Kidney (tissue), 14 donors: ENCODE measurements around the gene CYP2D6. TPM values are rescaled to one million over a fixed set of nuclear protein-coding genes. Genes with fewer than 3 reads are reported as not detected.

Experiments used
- DNase-seq, 5 donors: peaks; one replicate each; pipeline ENCODE4 v3.0.0-alpha.2; 2013 to 2020
- FAIRE-seq: peaks from 2 replicates; lab custom pipeline; 2012; peaks lifted over from hg19 to GRCh38; lab: Jason Lieb, UNC
- H3K27ac ChIP-seq, 2 donors: one replicate each; pipeline ENCODE4 v1.7.0; 2013; ENCODE audit warnings: low read depth in 2 of 2, low read length in 2 of 2, inconsistent platforms in 1 of 2
- H3K27me3 ChIP-seq: one replicate; pipeline ENCODE4 v1.7.1; 2013; ENCODE audit warnings: low read length, inconsistent platforms; ENCODE audit not compliant: control insufficient read depth, insufficient read depth
- H3K36me3 ChIP-seq, 3 donors: one replicate each; pipeline versions ENCODE4 v1.7.0 to v1.7.1; 2013; ENCODE audit warnings: low read length in 3 of 3, control low read depth in 1 of 3, inconsistent platforms in 1 of 3; ENCODE audit not compliant: insufficient read depth in 3 of 3, control insufficient read depth in 2 of 3
- H3K4me1 ChIP-seq, 3 donors: one replicate each; pipeline versions ENCODE4 v1.7.0 to v1.7.1; 2013; ENCODE audit warnings: low read length in 3 of 3, inconsistent platforms in 1 of 3, low read depth in 1 of 3; ENCODE audit not compliant: control insufficient read depth in 2 of 3, insufficient read depth in 2 of 3
- H3K4me3 ChIP-seq, 3 donors: one replicate each; pipeline versions ENCODE4 v1.7.0 to v1.8.1; 2013; ENCODE audit warnings: low read length in 3 of 3, control low read depth in 1 of 3, inconsistent platforms in 1 of 3
- H3K9ac ChIP-seq, 3 donors: one replicate each; pipeline versions ENCODE4 v1.7.0 to v1.7.1; 2013; ENCODE audit warnings: low read length in 3 of 3, control low read depth in 1 of 3, inconsistent platforms in 1 of 3
- H3K9me3 ChIP-seq, 3 donors: one replicate each; pipeline versions ENCODE4 v1.7.0 to v1.7.1; 2013; ENCODE audit warnings: low read length in 3 of 3, control low read depth in 1 of 3, inconsistent platforms in 1 of 3; ENCODE audit not compliant: control insufficient read depth in 2 of 3, insufficient read depth in 1 of 3
- intact Hi-C: fragments of 100-400 bp; cut with DNase I; formaldehyde crosslinking; loops from one replicate; pipeline ENCODE4 v1.11.1; 2022
- polyA plus RNA-seq: library from polyadenylated mRNA; stranded (reverse); fragments of 350-450 nt; fragmentation: Illumina TruSeq; extraction: RNeasy Lipid Tissue Mini Kit (QIAGEN cat#74804); gene quantifications from one replicate; pipeline ENCODE4 v1.2.3, GENCODE V29; 2014; ENCODE audit warnings: low read depth, low replicate concordance; ENCODE audit not compliant: insufficient read depth
- total RNA-seq: library from RNA; stranded (reverse); fragmentation: NEBNext Ultra II Directional; extraction: Animal tissue kit (Norgen Biotek cat#: 25700); gene quantifications from one replicate; pipeline ENCODE4 v1.2.1, GENCODE V29; 2021
- TF ChIP-seq, protein P1 (sequence below): IDR thresholded peaks from 3 replicates; pipeline ENCODE4 v1.5.1; 2012; ENCODE audit warnings: mild to moderate bottlenecking, moderate library complexity, borderline replicate concordance; ENCODE audit not compliant: insufficient read depth; ENCODE audit errors: extremely low read depth
- donor health status: control.
- donor health status: control.
- donor health status: control.
- donor health status: control.
- donor health status: control.
- donor health status: DM: yes; HTN: yes; CAD: no.
- donor health status: Normal renal cell carcinoma (clear cell type).

Gene CYP2D6
- total and polyA plus RNA-seq, 2 donors from 2014 or later: 0.39 to 3.2 TPM

DNA sequence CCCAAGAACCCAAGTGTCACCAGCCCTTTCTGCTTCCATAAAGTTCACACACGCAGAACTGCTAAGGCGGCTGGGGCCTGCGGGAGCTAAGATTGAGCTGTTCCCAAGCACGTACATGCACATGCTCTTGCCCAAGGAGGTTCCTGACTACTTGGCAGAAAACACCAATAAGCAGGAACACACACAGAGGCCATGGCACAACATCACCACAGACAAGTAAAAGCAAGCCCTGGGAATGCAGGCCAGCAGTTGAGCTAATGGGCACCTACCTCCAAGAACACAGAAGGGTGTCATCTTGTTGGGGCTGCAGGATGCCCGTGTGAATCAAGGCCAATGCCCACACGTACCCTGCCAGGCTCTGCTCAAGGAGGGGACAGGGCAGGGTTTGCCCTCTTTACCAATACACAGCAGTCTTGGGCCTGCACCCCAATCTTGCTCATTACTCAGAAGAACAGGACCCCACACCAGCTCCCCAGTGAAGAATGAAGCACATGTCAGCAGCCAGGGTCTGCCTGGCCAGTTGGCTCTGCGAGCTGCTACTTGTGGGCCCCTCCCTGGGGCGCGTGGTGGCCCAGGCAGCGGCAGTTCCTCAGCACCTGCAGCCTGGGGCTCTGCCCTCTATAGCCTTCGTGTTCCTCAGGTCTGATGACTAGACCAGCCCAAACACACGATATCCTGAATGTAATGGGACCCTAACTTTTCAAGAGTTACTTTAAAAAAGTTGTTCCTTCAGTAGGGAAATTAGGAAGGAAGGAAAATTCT lies 32.3 kb upstream of the CYP2D6 start:
- no peak overlapping the region for H3K4me3 ChIP-seq
- no peak overlapping the region for H3K27ac ChIP-seq
- H3K4me1 ChIP-seq: no peaks in the 10 kb centered on the region
- TF ChIP-seq, protein P1, sequence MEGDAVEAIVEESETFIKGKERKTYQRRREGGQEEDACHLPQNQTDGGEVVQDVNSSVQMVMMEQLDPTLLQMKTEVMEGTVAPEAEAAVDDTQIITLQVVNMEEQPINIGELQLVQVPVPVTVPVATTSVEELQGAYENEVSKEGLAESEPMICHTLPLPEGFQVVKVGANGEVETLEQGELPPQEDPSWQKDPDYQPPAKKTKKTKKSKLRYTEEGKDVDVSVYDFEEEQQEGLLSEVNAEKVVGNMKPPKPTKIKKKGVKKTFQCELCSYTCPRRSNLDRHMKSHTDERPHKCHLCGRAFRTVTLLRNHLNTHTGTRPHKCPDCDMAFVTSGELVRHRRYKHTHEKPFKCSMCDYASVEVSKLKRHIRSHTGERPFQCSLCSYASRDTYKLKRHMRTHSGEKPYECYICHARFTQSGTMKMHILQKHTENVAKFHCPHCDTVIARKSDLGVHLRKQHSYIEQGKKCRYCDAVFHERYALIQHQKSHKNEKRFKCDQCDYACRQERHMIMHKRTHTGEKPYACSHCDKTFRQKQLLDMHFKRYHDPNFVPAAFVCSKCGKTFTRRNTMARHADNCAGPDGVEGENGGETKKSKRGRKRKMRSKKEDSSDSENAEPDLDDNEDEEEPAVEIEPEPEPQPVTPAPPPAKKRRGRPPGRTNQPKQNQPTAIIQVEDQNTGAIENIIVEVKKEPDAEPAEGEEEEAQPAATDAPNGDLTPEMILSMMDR: no peak
- no peaks in the 10 kb centered on the region for H3K9me3 ChIP-seq
- intact Hi-C loops: loop anchor here (10.0 kb wide), 1 partner anchor 272 kb away; the partner anchor contains the start of gene NFAM1
- H3K36me3 ChIP-seq: peaks cover 0 to 13% (median 4%) of the 10 kb centered on the region in 3 donors
- no peak overlapping the region for H3K9ac ChIP-seq
- DNase-seq (no peak), FAIRE-seq (no peak)
- no peaks in the 10 kb centered on the region for H3K27me3 ChIP-seq

DNA sequence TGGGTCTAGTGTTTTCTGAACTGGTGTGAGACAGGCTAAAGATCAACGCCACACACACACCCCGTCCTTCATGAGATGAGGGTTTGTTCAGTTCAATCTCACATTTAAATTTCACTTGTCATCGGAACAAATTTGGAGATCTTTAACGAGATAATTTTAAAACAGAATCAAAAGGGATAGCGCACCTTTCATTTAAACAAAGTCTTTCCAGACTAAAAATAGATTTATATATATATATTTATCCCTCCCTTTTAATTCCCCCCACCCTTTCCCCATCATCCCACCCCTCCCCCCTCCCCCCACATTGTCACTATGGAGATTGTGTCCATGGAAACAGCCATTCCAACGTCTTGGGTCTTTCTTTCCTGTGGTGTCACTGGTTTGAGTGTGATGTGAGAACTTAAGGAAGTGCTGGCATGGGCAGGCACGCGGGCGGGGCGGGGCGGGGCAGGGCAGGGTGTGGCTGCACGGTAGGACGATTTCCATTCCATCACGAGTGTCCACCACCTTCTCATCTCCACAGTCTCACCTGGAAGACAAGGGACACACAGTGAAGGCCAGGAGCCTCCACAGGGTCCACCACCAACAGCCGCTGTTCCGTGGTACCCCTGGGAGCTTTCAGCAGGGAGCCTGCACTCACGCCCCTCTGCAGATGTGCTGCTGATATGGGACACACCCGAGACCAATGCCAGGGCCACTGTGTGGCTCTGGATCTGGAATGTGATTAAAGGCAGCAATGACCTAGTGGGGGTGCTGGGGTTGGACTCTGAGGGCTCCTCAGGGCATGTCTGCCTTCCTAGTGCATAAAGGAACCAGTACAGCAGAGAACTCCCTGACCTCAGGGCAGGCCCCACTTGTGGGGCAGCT lies 30.5 kb upstream of the CYP2D6 start:
- no peaks in the 10 kb centered on the region for H3K27me3 ChIP-seq
- H3K27ac ChIP-seq: no peak overlapping the region
- TF ChIP-seq, protein P1: no peak
- H3K36me3 ChIP-seq: peaks cover 0 to 12% (median 7%) of the 10 kb centered on the region in 3 donors
- no peaks in the 10 kb centered on the region for H3K9me3 ChIP-seq
- H3K4me1 ChIP-seq: no peaks in the 10 kb centered on the region
- FAIRE-seq: no peak
- intact Hi-C loops: loop anchor here (10.0 kb wide), 1 partner anchor 274 kb away; the partner anchor contains the start of gene NFAM1
- no peak overlapping the region for H3K9ac ChIP-seq
- no peak for DNase-seq
- H3K4me3 ChIP-seq: no peak overlapping the region

DNA sequence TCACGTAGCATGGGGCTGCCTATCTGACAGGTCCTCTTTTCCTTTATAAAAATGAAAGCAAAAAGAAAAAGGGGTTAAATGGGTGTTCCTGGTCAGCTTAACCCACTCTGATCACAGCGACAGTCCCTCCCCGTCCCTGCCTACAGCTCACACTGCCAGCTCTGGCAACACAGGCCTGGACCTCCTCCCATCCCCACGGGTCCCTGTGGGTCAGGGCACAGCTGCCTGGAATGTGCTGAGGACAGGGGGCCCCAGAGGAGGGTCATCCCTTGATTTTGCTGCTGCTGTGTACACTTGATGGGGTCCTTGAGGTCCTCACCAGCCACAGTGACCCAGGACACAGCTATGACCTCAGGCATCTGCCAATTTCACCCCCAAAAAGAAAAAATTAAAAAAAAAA lies 29.6 kb upstream of the CYP2D6 start:
- DNase-seq (no peak), FAIRE-seq (no peak)
- Histone ChIP-seq H3K27me3 (no peaks in the 10 kb centered on the region), H3K27ac (no peak overlapping the region), H3K9me3 (no peaks in the 10 kb centered on the region), H3K4me1 (no peaks in the 10 kb centered on the region), H3K4me3 (no peak overlapping the region), H3K9ac (no peak overlapping the region), H3K36me3 (peaks cover 0 to 14% (median 5%) of the 10 kb centered on the region in 3 donors)
- TF ChIP-seq, protein P1: no peak
- intact Hi-C loops: loop anchor here (10.0 kb wide), 1 partner anchor 275 kb away; the partner anchor contains the start of gene NFAM1
